ENCODE measurements around the gene LCMT2.

DNA sequence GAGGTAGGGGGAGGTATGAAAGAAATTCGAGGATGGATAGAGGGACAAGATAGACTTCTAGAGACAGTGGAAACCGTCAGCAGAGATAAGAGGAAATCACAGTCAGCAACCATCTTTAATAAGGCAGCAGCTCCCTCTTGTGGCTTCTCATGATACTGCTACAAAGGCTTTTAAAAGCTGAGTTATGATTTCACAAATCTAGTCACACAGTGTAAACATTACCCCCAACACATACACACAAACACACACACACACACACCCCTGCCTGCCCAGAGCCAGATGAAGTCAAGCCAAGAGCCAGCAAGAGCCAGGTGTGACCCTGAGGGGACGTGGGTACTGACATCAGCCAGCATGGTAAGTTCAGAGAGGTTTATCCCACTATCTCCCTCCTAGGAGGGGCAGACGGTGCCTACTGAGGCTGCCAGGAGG lies 44.8 kb downstream of the LCMT2 start:
- TF ChIP-seq POLR2AphosphoS5 (IDR thresholded peaks at IDR 0.05; ENCODE audit: borderline replicate concordance, low read depth, low read length) (no peak), EZH2 (IDR thresholded peaks at IDR 0.05) (no peak), FOXP2 (optimal IDR thresholded peaks at IDR 0.05; ENCODE audit: control extremely low read depth, extremely low read length, insufficient read depth) (no peak)

Measured in SK-N-MC (cell line).